NCI-H2227 (cell line): Measurements from ENCODE around the gene CCDC192.

ENCODE experiments used
- DNase-seq: peaks from one replicate; lab custom pipeline; 2025; ENCODE audit not compliant: unreplicated experiment; lab: John Stamatoyannopoulos, UW

CCDC192 gene

DNA sequence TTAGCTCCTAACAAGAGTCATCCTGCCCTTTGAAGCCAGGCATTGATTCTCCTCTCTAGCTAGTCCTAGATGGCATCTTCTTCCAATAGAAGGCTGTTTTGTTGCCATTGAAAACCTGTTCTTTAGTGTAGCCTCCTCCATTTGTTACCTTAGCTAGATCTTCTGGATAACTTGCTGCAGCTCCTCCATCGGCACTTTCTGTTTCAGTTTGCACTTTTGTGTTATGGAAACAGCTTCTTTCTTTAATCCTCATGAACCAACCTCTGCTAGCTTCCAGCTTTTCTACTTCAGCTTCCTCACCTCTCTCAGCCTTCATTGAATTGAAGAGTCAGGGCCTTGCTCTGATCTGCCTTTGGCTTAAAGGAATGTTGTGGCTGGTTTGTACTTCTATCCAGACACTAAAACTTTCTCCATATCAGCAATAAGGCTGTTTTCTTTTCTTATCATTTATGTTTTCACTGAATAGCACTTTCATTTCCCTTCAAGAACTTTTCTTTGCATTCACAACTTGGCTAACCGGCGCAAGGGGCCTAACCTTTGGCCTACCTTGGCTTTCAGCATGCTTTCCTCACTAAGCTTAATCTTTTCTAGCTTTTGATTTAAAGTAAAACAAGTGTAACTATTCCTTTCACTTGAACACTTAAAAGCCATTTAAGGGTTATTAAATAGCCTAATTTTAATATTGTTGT is 213.8 kb downstream of the CCDC192 start:
- DNase-seq: no peak

GRCh38 chr5:127919006-127919796 is 216.0 kb downstream of the CCDC192 start:
- DNase-seq: no peak

DNA sequence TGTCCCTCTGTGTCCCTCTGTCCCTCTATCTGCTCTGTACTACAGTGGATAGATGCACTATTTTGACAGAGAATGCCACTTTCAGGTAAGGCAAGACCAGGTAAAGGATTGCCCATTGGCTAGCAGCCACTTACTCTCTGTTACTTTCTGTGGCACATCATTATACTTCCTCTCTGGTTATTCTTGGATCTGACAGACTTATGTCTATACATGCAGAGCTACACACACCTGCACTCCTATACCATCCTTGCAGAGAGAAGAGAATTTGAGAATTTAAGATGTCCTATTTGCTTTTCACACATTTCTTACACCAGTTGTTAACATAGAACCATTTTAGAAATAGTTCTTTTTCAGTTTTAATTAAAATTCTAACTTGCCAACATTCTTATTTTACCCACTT is 216.6 kb downstream of the CCDC192 start:
- DNase-seq: no peak

DNA sequence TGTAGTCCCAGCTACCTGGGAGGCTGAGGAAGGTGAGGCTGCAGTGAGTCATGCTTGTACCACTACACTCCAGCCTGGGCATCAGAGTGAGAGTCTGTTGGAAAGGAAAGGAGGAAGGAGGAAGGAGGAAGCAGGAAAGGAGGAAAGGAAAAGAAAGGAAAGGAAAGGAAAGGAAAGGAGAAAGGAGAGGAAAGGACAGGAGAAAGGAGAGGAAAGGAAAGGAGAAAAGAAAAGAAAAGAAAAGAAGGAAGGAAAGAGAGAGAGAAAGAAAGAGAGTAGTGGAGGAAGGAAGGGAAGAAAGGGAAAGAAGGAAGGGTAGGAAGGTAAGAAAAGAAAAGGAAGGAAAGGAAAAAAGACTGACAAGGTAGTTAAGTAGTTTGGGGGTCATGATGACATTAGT is 217.7 kb downstream of the CCDC192 start:
- DNase-seq: no peak

- DNase-seq: no peak
Measured at GRCh38 chr5:127922603-127923002, 219.4 kb downstream of the CCDC192 start.

- no peak for DNase-seq
Measured at GRCh38 chr5:127923804-127924570, 220.8 kb downstream of the CCDC192 start.

DNA sequence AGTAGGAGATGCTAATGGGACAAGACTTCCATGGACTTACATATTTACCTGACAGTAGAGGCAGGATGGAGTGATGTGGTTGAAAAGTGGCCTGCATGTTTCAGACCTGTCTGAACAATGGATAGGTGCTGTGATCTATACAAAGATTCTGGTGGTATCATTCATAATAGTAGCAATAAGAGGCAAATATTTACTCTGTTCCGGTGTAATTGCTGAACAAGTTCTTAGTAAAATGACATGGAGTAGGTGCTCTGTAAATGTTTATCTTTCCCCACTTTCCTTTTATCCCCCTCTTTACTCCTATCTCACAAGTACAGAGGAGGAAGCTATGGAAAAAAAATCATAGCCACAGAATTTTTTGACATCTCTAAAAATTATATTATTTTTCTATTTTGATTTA is 221.4 kb downstream of the CCDC192 start:
- no peak for DNase-seq

GRCh38 chr5:127925916-127926315 is 222.7 kb downstream of the CCDC192 start:
- DNase-seq: no peak

DNA sequence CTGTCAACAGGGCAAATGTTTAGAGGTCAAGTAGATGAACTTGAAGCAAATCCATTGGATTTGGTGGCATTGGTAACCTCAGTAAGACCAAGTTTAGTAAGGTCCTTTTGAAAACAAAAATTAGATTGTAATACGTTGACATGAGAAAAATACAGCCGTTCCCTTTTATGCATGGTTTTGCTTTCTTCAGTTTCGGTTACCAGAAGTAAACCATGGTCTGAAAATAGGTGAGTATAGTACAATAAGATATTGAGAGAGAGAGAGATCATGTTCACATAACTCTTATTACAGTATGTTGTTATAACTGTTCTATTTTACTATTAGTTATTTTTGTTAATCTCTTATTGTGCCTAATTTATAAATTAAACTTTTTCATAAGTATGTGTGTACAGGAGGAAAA is 223.8 kb downstream of the CCDC192 start:
- DNase-seq: no peak

GRCh38 chr5:127928053-127928452 is 224.9 kb downstream of the CCDC192 start:
- no peak for DNase-seq

DNA sequence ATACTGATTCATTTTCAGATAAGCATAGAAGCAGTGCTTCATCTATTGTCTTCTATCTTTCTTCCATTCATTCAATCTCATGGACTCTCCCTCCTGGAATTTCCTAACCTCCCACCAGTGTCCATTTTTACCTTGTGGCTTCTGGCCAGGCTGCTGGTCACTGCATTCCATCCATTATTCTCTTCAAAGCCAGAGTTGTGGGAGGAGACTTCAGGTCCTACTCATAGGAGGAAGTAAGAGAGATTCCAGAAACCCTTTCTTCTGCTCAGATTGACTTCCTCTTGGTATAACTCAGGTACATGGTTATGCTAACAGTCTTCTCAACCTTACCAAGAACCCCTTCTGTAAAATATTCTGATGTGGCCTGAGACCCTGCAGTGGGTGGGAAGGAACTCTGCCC is 227.1 kb downstream of the CCDC192 start:
- DNase-seq: no peak

GRCh38 chr5:127931396-127931795 is 228.2 kb downstream of the CCDC192 start:
- DNase-seq: no peak

DNA sequence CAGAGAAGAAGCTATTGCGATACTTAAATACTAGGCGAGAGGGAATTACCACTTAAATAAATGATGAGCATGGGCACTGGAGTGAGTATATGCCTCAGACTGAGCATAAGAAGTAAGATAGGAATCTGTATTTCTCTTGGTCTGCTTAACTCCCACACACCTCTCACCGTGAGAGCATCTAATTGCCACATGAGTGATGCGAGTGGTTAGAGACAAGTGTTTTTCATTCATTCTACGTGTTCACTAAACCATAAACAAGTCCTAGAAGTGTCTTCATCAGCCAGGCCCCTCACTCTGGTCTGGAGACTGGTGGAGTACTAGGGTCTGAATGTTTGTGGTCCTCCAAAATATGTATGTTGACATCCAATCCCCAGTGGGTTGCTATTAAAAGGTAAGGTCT is 230.2 kb downstream of the CCDC192 start:
- DNase-seq: no peak

- no peak for DNase-seq
Measured at GRCh38 chr5:127934791-127935256, 231.6 kb downstream of the CCDC192 start.

DNA sequence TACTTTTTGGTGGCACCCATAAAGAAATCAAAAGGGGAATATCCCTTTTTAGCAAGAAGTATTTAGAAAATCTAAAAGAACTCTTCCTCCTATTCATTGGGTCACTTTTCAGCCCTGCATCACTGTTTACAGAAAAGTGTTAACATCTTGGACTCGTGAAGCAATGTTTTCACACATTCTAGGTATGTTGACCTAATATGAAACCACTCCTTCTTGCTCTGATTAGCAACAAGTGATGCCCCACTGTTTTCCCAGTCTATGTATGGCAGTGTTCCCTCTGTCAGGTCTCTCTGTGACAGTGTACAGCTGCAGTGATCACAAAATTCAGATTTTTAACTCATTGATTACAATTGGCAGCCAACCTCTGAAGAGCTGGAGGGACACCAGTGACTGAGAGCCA is 232.2 kb downstream of the CCDC192 start:
- DNase-seq: no peak

GRCh38 chr5:127936439-127936972 is 233.3 kb downstream of the CCDC192 start:
- DNase-seq: no peak

GRCh38 chr5:127938746-127939145 is 235.6 kb downstream of the CCDC192 start:
- DNase-seq: no peak

DNA sequence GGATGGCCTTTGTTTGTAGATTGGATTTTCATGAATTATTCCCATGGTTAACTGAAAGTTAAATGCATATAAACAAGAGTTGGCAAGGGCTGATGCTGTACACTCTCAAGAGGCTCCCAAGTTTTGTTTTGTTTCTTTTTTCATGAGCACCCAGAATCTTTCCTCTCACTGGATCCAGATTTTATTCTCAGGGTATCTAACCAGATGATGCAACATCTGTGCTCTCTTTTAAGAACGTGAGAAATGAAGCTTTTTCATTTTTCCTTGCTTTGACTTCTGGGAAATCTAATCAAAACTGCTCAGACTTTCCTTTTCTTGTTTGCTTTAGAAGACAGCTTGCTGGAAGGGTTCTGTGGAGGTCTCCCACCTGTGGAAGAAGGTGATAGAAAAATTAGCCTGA is 237.7 kb downstream of the CCDC192 start:
- DNase-seq: no peak

GRCh38 chr5:127941646-127942045 is 238.5 kb downstream of the CCDC192 start:
- peak; percentile 59 for DNase-seq

DNA sequence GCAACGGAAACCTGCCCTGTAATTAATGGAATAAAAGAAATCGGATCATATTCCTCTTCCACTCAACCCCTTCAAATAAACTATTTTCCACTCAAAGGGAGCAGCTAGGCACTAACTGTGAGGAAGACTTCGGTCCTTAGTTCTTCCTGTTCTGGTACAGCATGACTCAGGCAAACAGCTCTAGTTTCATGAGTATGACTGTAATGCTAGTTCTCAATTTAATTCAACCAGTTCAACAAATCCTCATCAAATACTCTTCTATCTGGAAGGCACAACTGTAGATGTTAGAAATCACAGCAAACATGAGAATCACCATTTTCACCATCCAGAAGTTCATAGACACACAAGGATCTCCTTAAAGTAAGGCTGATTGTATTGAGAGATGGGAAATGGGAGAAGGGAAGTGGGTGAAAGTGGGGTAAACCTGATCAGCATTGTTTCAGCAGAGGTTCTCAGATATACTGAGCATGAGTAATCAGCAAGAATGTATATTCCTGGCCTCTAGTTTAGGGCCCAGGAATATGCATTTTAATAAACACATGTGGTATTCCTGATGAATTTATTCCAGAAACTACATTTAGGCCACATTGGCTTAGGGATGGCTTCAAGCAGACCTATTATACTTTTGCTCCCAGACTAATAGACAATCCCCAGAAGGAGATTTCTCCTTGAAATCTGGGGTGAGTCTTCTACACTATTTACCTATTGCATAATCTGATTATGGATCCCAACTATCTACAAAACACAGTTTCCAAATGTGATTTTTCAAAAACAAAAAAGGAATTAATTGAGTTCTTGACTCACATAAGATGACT is 239.3 kb downstream of the CCDC192 start:
- no peak for DNase-seq

GRCh38 chr5:127943061-127943371 is 239.8 kb downstream of the CCDC192 start:
- no peak for DNase-seq
